RWPE2 (cell line): Measurements from ENCODE around the gene ADTRP.

Experiments used
- ATAC-seq: fragments of 200-7000 bp; cut with Tn5 transposase; 3 replicates; pipeline ENCODE4 v1.9.1; 2021; ENCODE audit warnings: low read depth
- DNase-seq: peaks from one replicate; pipeline ENCODE4 v3.0.0-alpha.2; 2020; ENCODE audit warnings: low spot score
- H3K27ac ChIP-seq: fragments of 450-650 bp; 2 replicates; pipeline ENCODE4 v1.5.1; 2017; ENCODE audit warnings: mild to moderate bottlenecking; ENCODE audit not compliant: poor library complexity, severe bottlenecking
- H3K27me3 ChIP-seq: fragments of 250-450 bp; sonication (Bioruptor Pico); 2 replicates; pipeline ENCODE4 v1.5.1; 2021; ENCODE audit warnings: mild to moderate bottlenecking, moderate library complexity; ENCODE audit not compliant: insufficient read depth, poor library complexity, severe bottlenecking
- H3K36me3 ChIP-seq: fragments of 250-450 bp; sonication (Bioruptor Pico); 2 replicates; pipeline ENCODE4 v1.5.1; 2020; ENCODE audit warnings: low read depth, mild to moderate bottlenecking, moderate library complexity
- H3K4me1 ChIP-seq: fragments of 250-450 bp; sonication (Bioruptor Pico); 2 replicates; pipeline ENCODE4 v1.5.1; 2021; ENCODE audit warnings: mild to moderate bottlenecking, moderate library complexity; ENCODE audit not compliant: insufficient read depth, poor library complexity, severe bottlenecking
- H3K4me3 ChIP-seq: fragments of 250-450 bp; sonication (Bioruptor Pico); 2 replicates; pipeline ENCODE4 v1.5.1; 2021; ENCODE audit warnings: mild to moderate bottlenecking, moderate library complexity; ENCODE audit not compliant: severe bottlenecking
- H3K9me3 ChIP-seq: fragments of 250-450 bp; sonication (Bioruptor Pico); 2 replicates; pipeline ENCODE4 v1.5.1; 2021; ENCODE audit warnings: mild to moderate bottlenecking, moderate library complexity; ENCODE audit not compliant: severe bottlenecking
- CTCF ChIP-seq: fragments of 450-650 bp; IDR thresholded peaks from one replicate; pipeline ENCODE4 v1.5.1; 2017; ENCODE audit warnings: mild to moderate bottlenecking, moderate library complexity; ENCODE audit not compliant: poor library complexity, severe bottlenecking

ADTRP gene

GRCh38 chr6:11738661-11739375 lies 39.8 kb downstream of the ADTRP start:
- ATAC-seq, result no peak
- Histone ChIP-seq H3K9me3 (no peaks in the 10 kb centered on the region), H3K27me3 (no peaks in the 10 kb centered on the region), H3K27ac (no peak overlapping the region), H3K4me1 (no peaks in the 10 kb centered on the region), H3K4me3 (no peak overlapping the region), H3K36me3 (no peaks in the 10 kb centered on the region)
- TF ChIP-seq CTCF, result no peak
- no peak for DNase-seq

- ATAC-seq (no peak), DNase-seq (no peak)
- H3K9me3 ChIP-seq, result no peaks in the 10 kb centered on the region
- H3K27ac ChIP-seq, result no peak overlapping the region
- H3K4me1 ChIP-seq, result no peaks in the 10 kb centered on the region
- no peak for TF ChIP-seq CTCF
- H3K27me3 ChIP-seq, result no peaks in the 10 kb centered on the region
- no peak overlapping the region for H3K4me3 ChIP-seq
- H3K36me3 ChIP-seq, result no peaks in the 10 kb centered on the region
Measured at GRCh38 chr6:11738234-11738633, 40.4 kb downstream of the ADTRP start.

- Histone ChIP-seq H3K9me3 (no peaks in the 10 kb centered on the region), H3K36me3 (no peaks in the 10 kb centered on the region), H3K27ac (no peak overlapping the region), H3K27me3 (no peaks in the 10 kb centered on the region), H3K4me1 (no peaks in the 10 kb centered on the region), H3K4me3 (no peak overlapping the region)
- ATAC-seq (no peak), DNase-seq (no peak)
- no peak for TF ChIP-seq CTCF
Measured at GRCh38 chr6:11736601-11737000, 42.0 kb downstream of the ADTRP start.

- H3K36me3 ChIP-seq, result no peaks in the 10 kb centered on the region
- DNase-seq (no peak), ATAC-seq (peak; percentile 53; the same call in 2 of the 3 replicates)
- H3K27me3 ChIP-seq, result no peaks in the 10 kb centered on the region
- H3K4me3 ChIP-seq, result no peak overlapping the region
- no peak overlapping the region for H3K27ac ChIP-seq
- no peak for TF ChIP-seq CTCF
- H3K4me1 ChIP-seq, result no peaks in the 10 kb centered on the region
- no peaks in the 10 kb centered on the region for H3K9me3 ChIP-seq
Measured at GRCh38 chr6:11734861-11735613, 43.6 kb downstream of the ADTRP start.
